Thyroid gland (tissue), 4 donors: ENCODE results near the gene VPS37C.

ENCODE experiments used
- CTCF ChIP-seq, 6 experiments: fragments of 200-600 bp in 3 of 6; fragments of 450-650 bp in 3 of 6; sonication (generic) in 3 of 6; IDR thresholded peaks; one replicate each; pipeline ENCODE4 v1.5.1; 2016 to 2019; ENCODE audit warnings: antibody characterized with exemption in 6 of 6, mild to moderate bottlenecking in 2 of 6, inconsistent platforms in 1 of 6, moderate library complexity in 1 of 6
- POLR2A ChIP-seq, 2 donors: fragments of 450-650 bp; IDR thresholded peaks; one replicate each; pipeline ENCODE4 v1.6.1; 2017; ENCODE audit warnings: antibody characterized with exemption in 2 of 2, mild to moderate bottlenecking in 2 of 2, moderate library complexity in 1 of 2

DNA sequence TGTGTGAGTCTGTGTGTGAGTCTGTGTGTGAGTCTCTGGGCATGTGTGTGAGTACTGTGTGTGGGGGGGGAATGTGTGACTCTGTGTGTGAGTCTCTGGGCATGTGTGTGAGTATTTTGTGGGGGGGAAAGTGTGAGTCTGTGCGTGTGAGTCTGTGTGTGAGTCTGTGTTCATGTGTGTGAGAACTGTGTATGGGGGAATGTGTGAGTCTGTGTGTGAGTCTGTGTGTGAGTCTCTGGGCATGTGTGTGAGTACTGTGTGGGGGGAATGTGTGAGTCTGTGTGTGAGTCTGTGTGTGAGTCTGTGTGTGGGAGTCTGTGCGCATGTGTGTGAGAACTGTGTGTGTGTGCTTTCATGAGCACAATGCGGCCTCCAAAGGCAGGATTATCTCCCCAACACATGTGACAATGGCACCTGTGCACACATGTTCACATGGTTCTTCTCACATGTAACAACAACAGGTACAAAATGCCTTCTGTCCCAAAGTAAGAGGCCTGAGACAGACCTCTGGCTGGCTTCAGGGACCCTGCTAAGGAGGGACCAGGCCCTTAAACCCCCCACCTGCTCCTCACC is 57.3 kb downstream of the VPS37C start:
- TF ChIP-seq CTCF (IDR thresholded peaks at IDR 0.05) (no peak), POLR2A (IDR thresholded peaks at IDR 0.05) (no peak)
